ENCODE results near the gene FGF18. TPM values are rescaled to one million over a fixed set of nuclear protein-coding genes. Genes with fewer than 3 reads are reported as not detected.

The FGF18 gene
- total and polyA plus RNA-seq, 2 experiments from 2014 or later, result 1.00 to 7.2 TPM

DNA sequence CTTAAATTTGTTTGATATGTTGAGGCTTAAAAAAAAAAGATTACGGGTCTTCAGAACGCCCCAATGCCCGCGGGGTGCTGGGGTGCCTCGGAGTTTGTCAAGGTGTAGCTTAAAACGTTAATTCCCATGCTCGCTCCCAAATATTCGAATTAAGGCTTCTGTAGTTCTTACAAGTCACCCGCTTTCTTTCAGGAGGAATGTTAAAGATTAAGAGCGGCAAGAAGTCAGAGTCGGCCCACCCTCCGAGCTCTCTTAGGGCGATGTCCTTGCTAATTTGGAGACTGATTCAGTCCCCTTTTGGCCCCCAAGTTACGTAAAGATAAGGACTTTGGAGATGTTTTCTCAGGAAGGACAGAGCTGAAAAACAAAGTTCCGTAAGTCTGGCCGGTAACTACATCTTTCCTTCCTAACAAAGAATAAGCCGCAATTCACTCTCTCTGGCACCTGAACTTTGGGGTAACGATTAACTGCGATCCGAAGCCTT, 32.5 kb upstream of the FGF18 start:
- Histone ChIP-seq H3K9me3 (ENCODE audit: low read depth) (no peaks in the 10 kb centered on the region), H4K20me1 (ENCODE audit: insufficient read depth, poor library complexity, severe bottlenecking) (peaks cover 38% of the 10 kb centered on the region), H2AFZ (peak overlapping the region; percentile 75), H3K27me3 (no peaks in the 10 kb centered on the region), H3K4me3 (peak overlapping the region; percentile 12), H3K4me2 (peak overlapping the region; percentile 71), H3K79me2 (peaks cover 41% of the 10 kb centered on the region), H3K9me2 (replicated peaks; ENCODE audit: insufficient read depth) (no peaks in the 10 kb centered on the region), H3K27ac (peak overlapping the region; percentile 87), H3K4me1 (ENCODE audit: insufficient read depth) (peaks cover 26% of the 10 kb centered on the region), H3K36me3 (replicated peaks; ENCODE audit: insufficient read depth, low read depth) (peaks cover 3% of the 10 kb centered on the region)
- no peak for TF ChIP-seq EZH2phosphoT487 (IDR thresholded peaks at IDR 0.05; ENCODE audit: low read depth, severe bottlenecking, unreplicated experiment)
- no peak for TF ChIP-seq EZH2 (IDR thresholded peaks at IDR 0.05; ENCODE audit: borderline replicate concordance)
- TF ChIP-seq, protein P1, sequence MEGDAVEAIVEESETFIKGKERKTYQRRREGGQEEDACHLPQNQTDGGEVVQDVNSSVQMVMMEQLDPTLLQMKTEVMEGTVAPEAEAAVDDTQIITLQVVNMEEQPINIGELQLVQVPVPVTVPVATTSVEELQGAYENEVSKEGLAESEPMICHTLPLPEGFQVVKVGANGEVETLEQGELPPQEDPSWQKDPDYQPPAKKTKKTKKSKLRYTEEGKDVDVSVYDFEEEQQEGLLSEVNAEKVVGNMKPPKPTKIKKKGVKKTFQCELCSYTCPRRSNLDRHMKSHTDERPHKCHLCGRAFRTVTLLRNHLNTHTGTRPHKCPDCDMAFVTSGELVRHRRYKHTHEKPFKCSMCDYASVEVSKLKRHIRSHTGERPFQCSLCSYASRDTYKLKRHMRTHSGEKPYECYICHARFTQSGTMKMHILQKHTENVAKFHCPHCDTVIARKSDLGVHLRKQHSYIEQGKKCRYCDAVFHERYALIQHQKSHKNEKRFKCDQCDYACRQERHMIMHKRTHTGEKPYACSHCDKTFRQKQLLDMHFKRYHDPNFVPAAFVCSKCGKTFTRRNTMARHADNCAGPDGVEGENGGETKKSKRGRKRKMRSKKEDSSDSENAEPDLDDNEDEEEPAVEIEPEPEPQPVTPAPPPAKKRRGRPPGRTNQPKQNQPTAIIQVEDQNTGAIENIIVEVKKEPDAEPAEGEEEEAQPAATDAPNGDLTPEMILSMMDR (IDR thresholded peaks at IDR 0.05; ENCODE audit: poor library complexity), result no peak
- 15% methylated on average over 20 of the region's 20 CpGs for WGBS (ENCODE audit: low lambda C conversion rate, missing lambda C conversion rate)
- DNase-seq (ENCODE audit: low spot score), result peak; percentile 22

DNA sequence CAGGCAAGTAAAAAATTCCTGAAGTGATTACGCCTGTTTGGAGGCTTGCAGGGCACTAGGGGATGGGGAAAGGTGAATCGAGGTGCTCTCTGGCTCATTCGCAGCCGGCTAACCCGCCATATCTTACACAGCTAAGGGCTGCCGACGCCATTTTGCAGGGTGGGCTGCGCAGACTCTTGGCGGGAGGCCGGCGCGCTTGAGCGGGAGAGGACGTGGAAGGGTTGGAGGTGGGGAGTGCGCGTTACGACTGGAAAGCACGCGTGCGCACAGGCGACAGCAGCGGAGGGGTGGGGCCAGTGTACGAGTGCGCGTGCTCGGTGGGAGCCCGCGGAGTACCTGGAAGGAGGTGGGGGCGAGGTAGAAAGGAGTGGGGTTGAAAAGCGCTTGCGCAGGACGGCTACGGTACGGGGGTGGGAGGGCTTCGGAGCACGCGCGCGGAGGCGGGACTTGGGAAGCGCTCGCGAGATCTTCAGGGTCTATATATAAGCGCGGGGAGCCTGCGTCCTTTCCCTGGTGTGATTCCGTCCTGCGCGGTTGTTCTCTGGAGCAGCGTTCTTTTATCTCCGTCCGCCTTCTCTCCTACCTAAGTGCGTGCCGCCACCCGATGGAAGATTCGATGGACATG, 32.0 kb upstream of the FGF18 start, which contains the start of gene NPM1:
Gene NPM1 (plus strand): TSS at position 505 of the 625 bp plus-strand sequence. CDS start 100 bp downstream, at position 605.
- TF ChIP-seq EZH2phosphoT487 (IDR thresholded peaks at IDR 0.05; ENCODE audit: low read depth, severe bottlenecking, unreplicated experiment) (no peak), EZH2 (IDR thresholded peaks at IDR 0.05; ENCODE audit: borderline replicate concordance) (no peak)
- TF ChIP-seq, protein P1 (IDR thresholded peaks at IDR 0.05; ENCODE audit: poor library complexity), result no peak
- WGBS (ENCODE audit: low lambda C conversion rate, missing lambda C conversion rate), result under 1% methylated on average over 41 of the region's 56 CpGs
- Histone ChIP-seq H3K27ac (peak within 1 kb of the TSS; percentile 94), H3K4me3 (peak within 1 kb of the TSS; percentile 54), H2AFZ (peak within 1 kb of the TSS; percentile 75), H3K4me2 (peak within 1 kb of the TSS; percentile 88), H3K36me3 (replicated peaks; ENCODE audit: insufficient read depth, low read depth) (peaks cover 3% of the 10 kb centered on the region), H3K9me3 (ENCODE audit: low read depth) (no peaks in the 10 kb centered on the region), H3K4me1 (ENCODE audit: insufficient read depth) (peaks cover 26% of the 10 kb centered on the region), H3K79me2 (peaks cover 46% of the 10 kb centered on the region), H3K9me2 (replicated peaks; ENCODE audit: insufficient read depth) (no peaks in the 10 kb centered on the region), H3K27me3 (no peaks in the 10 kb centered on the region), H4K20me1 (ENCODE audit: insufficient read depth, poor library complexity, severe bottlenecking) (peaks cover 44% of the 10 kb centered on the region)
- peak; percentile 100 for DNase-seq (ENCODE audit: low spot score)

DNA sequence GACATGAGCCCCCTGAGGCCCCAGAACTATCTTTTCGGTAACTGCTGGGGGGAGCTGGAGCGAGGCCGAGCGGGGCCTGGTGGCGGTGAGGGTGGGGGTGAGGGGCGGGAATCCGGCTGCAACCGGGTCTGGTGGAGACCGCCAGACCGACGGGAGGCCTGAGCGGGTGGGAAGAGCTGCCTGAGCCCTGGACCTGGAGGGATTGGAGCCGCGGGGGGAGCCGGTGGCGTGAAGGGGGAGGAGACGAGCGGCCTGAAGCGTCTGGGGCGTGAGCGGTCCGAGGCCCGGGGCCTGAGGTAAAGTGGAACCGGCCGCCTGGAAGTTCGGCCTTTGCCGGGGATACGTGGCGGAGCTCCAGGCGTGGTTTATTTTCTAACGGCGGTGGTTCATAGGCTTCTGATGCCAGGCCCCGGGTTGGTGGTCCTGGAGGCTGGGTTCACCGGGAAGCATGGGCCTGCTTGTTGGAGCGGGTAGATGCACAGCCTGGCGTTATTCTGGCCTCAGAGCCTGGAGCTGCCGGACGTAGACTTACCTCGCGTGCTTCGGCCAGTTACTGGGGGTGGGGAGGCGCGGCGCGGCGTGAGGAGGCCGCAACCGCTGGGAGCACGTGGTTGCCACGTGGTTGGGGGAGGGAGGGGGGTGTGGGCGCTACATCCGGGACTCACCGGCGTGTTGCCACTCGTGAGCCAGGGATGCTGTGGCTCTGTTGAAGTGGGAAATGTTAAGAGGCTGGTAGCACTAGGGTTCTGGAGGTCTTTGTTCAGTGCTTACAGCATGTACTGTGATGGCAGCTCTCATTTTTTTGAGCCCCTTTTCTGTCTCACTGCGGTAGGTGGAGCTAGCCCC, 31.3 kb upstream of the FGF18 start:
- H3K4me3 ChIP-seq, result peak overlapping the region; percentile 54
- WGBS (ENCODE audit: low lambda C conversion rate, missing lambda C conversion rate), result 1% methylated on average over 42 of the region's 56 CpGs

More for the DNA sequence above, 31.3 kb upstream of the FGF18 start:
- peaks cover 54% of the 10 kb centered on the region for H3K79me2 ChIP-seq
- DNase-seq (ENCODE audit: low spot score), result peak; percentile 89
- peaks cover 3% of the 10 kb centered on the region for H3K36me3 ChIP-seq (replicated peaks; ENCODE audit: insufficient read depth, low read depth)
- peak overlapping the region; percentile 94 for H3K27ac ChIP-seq
- peak overlapping the region; percentile 88 for H3K4me2 ChIP-seq
- H3K4me1 ChIP-seq (ENCODE audit: insufficient read depth), result peaks cover 26% of the 10 kb centered on the region
- peaks cover 51% of the 10 kb centered on the region for H4K20me1 ChIP-seq (ENCODE audit: insufficient read depth, poor library complexity, severe bottlenecking)
- no peaks in the 10 kb centered on the region for H3K9me3 ChIP-seq (ENCODE audit: low read depth)
- H3K27me3 ChIP-seq, result no peaks in the 10 kb centered on the region
- H3K9me2 ChIP-seq (replicated peaks; ENCODE audit: insufficient read depth), result no peaks in the 10 kb centered on the region
- no peak overlapping the region for H2AFZ ChIP-seq
- no peak for TF ChIP-seq EZH2phosphoT487 (IDR thresholded peaks at IDR 0.05; ENCODE audit: low read depth, severe bottlenecking, unreplicated experiment)
- no peak for TF ChIP-seq EZH2 (IDR thresholded peaks at IDR 0.05; ENCODE audit: borderline replicate concordance)
- TF ChIP-seq, protein P1 (IDR thresholded peaks at IDR 0.05; ENCODE audit: poor library complexity), result no peak

All from hepatocyte (in vitro differentiated cells).